Hematopoietic multipotent progenitor cell treated with erythropoietin and hydrocortisone succinate and interleukin-3 and kit ligand, for 6 days (in vitro differentiated cells): ENCODE measurements around the gene AGPAT3.

Experiments
- DNase-seq: peaks from one replicate; pipeline ENCODE4 v3.0.0-alpha.2; 2015

Gene AGPAT3

DNA sequence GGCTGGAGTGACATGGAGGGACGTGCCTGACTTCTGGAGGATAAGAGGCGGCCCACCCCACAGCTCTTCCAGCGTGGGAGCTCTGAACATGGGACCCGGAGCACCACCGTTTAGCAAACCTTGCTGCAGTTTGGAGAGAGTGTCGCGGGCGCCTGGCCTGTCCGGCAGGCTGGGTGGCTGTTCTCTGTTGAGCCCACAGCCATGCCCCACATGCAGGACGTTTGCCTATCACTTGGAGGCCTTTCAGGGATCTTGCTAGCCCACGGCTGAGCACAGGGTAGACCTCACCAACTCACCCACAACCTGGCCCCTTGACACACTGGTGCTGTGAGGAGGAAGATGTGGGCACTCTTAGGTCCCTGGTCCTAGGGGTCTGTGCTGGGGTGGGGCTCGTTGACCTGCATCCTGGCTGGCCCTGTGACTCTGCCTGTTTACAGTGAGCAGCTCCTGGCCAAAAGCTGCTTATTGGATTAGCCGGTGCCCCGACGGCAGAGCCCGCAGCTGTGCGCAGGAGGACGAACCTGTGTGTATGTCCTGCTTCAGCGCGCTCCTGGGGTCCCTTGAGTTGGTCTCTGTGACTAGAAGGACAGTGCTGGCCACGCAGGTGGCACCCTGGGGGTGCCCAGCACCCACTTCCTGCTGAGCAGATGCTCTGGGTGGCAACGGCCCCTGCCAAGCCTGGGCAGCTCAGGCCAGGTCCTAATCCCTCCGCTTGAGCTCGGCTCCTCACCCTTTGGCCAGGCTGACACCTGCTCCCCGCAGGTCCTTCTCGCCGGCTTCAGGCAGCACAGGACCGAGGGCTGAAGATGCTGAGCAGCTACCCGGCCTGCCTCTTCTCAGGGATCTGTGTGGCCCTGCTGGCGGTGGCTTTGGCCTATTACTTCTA lies 74.7 kb downstream of the AGPAT3 start:
- DNase-seq: no peak

DNA sequence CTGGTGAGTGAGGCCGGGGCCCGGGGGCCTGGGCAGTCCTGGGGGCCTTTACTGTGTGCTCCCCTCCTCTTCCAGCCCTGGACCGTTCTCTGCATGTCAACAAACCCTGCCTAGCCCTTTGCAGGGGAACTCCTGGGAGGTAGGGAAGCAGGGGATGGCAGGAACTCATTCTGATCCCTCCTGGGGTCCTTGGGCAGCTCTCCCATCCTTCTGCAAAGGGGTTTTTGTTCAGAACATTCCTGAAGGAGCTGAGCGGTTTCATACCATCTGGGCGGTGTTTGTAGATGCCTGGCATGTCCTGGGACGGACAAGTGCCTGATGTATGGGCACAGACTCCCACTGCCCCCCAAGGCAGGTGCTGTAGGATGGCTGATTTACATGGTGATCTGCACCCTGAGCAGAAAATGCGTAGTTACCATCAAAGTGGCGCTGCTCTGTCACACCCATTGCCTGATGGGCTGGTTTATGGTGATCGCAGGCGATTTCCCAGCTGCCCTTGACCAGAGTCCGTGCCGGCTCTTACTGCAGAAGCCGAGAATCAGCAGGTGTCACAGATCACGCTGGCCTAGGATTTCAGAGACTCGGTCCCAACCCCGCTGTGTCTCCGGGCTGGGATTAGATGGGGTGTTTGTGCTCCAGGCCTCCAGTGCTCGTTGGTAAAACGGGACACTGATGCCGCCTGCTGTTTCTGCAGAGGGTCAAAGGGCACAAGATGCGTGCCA lies 75.5 kb downstream of the AGPAT3 start:
- no peak for DNase-seq

DNA sequence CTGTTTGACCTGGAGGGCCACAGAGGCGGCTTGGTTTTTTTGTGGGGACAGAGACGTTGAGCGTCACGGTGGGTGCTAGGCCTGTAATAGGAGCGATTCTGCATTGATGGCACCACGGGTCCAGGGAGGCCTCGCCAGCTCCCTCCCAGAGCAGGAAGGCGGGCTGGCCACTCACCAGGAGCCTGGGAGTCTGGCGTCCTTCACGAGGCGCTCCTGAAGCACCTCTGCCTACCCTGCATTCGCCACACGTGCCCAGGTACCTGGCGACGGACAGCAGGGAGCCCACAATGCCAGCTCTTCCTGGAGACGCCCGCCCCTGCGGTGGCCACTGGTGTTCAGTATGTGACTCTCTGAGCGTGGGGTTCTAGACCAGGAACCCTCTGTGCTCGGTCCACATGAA lies 77.2 kb downstream of the AGPAT3 start:
- no peak for DNase-seq

DNA sequence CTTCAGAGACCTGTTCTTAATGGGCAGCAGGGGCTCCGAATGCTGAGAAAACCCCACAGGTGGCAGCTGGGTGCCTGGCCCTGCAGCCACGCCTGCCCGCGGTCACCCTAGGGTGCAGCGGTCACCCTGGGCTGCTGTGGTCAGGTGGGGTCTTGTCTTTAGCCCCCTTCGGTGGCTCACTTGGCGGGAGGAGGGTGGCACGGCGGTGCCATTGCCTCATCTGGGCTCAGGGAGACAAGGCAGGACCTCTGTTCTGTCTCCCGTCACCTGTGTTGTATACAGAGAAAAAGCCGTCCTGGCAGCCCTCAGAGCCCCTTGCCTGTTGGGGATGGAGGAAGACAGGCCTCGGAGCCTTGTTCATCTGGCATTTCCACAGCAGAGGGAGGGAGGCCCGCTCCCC lies 77.6 kb downstream of the AGPAT3 start:
- no peak for DNase-seq

DNA sequence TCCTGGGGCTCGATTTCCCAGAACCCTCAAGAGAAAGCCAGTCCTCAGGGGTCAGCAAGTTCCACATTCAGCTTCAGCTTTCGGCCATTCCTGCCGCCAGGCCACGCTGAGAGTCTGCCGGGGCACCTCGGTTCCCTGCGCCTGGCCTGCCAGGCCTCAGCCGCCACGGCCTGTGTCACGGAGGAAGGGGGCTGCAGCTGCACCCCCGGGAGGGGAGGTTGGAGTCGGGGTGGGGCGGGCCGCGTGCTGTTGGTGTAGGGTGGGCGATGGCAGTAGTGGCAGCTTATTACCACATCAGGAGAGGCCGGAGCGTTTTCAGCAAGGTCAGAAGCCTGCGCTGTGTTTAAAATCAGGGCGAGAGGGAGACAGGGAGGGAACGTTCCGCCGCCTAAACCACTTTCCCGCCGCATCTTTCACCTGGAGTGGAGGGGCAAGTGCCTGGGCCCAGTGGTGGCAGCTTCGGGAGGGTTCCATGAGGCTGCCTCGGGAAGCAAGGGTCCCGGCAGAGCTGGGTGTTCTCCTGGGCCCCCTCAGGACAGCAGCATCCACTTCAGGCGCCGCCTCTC lies 78.6 kb downstream of the AGPAT3 start:
- DNase-seq: no peak

DNA sequence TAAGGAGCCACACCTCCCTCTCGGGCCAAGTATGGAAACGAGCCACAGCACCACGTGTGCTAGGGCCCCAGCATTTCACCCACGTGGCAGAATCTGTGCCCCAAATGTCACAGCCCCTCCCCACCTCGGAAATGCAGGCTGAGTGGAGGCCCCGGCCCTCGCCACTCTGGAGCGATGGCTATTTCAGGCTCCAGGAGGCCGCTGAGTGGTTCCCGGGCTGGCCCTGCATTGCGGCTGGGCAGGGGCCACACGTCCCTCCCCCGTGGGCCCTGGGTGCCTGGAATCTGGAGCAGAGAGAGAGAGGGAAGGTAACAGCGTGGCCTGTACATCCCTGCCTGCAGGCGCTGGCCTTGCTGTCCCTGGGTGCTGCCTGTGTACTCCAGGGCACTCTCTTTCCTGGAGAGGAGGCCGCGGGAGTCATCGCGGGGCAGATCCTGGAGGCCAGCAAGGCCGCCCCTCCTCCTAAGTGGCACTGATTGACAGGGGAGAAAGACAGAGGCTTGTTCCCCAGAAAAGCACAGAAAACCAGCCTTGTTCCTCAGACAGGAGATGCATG lies 79.1 kb downstream of the AGPAT3 start:
- no peak for DNase-seq

DNA sequence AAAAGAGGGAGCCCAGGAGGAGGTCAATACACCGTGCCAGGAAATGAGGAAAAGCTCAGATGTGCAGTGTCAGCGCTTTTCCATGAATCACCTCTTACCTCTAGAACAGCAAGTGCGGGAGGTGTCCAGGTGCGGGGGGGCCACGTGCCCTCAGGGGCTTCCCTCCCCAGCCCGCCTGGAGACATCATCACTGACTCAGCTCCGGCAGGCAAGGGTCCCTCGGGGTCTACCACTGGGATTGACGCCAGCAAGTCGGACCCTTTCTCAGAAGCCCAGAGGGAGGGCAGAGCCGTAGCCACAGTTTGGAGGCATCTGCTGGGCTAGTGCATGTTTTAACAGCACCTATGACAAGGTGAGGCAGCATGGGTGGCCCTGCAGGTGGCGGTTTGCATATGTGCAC lies 79.7 kb downstream of the AGPAT3 start:
- DNase-seq: no peak

DNA sequence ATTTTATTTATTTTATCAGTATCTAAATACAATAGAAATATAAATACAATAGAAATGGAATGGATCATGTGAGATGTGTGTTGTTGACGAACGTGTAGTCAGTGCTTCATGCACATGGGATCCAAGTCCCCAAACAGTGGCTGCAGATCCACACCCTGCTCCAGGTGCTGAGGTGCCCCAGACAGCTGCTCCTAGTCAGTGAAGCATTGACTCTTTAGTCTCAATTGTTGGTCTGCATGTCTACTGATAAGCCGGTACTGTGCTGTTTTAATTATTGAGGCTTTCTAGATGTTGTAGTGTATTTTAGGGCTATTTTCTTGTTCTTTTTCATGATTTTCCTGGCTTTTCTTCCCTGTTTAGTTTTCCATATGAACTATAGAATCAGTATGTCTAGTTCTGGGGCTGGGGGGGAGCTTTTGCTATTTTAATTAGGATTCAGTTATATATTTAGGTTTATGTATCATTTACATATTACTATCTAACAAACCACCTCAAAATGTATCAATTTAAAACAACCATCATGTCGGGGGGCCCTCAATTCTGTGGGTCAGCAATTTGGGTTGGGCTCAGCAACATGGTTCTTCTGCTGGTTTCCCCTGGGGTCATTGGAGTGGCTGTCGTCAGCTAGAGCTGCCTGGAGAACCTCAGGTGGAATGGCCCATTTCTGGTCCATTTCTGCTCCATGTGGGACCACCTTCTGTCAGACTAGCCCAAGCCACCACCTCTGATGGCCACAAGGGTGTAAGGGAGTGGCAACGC lies 83.9 kb downstream of the AGPAT3 start:
- peak; percentile 23 for DNase-seq

DNA sequence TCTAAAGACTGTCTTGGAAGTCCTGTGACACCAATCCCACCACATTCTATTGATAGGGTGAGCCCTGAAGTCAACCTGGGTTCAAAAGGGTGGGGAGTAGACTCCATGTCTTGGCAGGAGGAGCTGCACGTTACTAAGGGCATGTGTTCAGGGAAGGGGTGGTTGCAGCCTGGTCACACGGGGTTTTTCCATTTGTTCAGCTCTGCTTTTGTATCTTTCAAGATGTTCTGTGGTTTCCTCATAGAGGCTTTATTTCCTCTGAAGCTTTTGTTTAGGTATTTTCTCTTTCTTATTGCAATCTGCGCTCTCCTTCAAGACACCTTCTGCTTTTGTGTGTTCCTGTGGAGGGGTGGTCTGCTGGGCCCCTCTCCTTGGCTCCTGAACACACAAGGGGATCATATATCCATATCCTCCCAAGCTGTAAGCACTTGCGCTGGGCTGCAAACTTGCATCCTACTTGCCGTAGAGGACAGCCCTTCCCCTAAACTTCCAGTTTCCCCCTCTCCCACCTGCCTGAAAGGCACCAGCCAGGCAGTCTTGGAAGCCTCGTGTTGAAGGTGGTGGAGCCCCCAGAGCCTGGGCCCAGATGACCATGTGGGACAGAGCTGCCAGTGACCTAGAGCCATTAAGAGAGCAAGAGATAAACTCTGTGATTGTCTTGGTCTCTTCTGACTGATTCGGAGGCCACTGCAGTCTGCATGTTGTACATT lies 84.6 kb downstream of the AGPAT3 start:
- no peak for DNase-seq

DNA sequence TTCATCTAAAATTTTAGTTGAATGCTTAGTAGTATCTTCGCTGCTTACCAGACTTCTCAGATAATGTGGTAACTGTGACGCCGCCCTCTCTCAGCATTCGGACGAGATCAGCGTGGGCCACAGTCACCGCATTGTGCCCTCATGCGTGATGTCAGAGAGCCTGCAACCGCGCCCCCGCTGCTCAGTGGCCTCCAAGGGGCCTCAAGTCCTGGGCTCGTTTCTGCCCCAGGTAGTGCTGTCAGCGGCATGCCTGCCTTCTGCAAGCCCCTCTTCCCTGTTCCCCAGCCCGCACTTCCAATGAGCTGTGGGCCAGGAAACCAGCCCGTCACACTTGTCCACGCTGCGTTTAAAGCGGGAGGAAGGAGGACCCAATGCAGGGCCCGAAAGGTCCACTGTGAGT lies 85.5 kb downstream of the AGPAT3 start:
- no peak for DNase-seq

DNA sequence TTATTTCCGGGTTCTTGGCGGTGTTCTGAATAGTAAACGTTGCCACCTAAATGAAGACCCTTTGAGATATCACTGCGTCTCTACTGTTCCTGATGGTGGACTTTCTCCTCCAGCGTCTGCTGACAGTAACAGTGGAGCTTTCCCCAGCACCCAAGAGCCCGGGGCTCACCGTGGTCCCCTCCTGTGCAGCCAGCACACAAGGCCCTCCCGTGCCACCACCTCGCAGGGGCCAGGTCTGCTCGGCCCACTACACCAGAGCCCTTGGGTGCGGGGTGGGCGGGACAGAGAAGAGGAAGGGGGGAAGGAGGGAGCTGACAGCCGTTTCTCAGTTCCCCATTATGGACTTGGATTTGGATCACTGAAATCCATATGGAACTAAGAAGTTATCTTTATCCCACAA lies 85.9 kb downstream of the AGPAT3 start:
- DNase-seq: no peak

DNA sequence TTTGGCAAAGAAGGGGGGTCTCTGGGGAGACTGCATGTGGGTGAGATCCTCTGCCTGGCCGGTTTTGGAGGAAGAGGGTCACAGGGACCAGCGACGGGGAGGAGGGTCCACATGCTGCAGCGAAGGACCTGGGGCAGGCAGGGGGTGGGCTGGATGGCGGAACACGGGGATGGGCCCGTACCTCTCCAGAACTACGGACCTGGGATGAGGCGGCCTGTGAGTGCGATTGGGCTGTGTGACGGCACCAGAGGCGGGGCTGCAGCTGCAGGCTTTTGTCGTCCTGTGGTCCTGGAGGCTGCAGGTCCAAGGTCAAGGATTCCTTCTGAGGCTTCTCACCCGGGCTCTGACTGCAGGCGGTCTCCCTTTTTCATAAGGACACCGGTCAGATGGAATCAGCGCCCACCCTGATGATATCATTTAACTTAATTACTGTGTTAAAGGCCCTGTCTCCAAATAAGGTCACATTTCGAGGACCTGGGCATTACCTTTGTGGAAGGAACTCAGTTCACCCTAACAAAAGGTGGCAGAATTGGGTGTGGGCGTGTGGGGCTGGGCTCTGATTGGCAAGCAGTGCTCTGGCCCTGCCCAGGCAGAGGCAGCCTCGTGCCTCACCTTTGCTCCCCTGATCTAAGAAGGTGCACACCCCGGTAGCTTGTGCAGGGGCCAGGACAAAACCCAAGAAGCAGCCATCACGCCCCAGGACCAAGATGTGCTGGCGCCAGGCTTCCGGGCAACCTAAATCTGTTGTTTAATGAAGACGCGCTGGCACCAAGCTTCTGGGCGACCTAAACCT lies 87.1 kb downstream of the AGPAT3 start:
- DNase-seq: no peak

DNA sequence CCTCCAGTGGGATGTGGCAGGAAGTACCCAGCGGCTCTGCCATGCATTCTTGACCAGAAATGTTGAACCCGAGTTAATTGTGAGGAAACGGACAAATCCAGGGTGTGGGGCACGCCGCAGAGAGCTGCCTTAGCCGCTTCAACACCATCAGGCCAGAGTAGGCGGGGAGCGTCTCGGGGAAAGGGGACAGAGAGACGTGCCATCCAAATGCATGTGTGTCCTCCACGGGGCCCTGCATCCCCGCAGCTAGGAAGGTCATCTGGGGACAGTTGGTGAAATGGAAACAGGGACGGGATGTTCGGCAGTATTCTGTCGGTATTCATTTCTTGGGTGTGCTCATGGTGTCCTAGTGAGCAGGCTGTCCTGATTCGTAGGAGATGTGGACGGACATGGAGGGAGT lies 88.0 kb downstream of the AGPAT3 start:
- DNase-seq: no peak

DNA sequence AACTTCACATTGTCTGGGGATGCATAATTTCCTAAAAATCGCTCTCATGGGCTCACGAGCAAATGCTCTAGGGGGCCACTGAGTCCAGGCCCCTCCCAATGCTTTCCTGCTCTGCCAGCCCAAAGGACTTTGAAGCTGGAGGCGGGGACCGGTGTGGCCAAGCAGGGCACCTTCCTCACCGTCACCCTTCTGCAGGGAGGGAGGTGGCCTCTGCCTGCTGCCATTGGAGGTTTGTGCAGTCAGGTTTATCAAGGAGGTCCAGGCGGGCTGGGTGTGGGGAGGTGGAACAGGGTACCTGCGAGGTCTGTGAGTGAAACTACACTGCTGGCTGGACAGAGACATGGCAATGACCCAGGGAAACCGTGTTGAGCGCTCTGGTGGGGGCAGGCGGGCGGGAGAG lies 89.0 kb downstream of the AGPAT3 start:
- DNase-seq: no peak

DNA sequence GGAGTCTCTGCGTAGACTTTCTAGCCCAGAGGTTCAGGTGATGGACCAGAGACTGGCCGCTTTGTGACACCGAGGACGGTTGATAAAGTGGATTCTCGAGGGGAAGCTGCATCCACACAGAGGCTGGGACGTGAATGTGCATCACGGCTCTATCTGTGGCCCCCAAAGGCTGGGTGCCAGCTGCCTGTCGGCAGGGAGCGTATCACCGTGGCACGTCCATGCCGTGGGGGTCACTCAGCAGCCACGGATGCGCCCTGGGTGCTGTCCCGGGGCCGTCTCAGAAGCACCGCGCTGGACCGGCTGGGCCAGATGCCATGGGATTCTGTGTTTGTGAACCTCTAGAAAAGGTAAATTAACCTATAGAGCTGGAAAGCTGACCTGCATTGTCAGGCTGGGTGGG lies 89.9 kb downstream of the AGPAT3 start:
- DNase-seq: no peak

DNA sequence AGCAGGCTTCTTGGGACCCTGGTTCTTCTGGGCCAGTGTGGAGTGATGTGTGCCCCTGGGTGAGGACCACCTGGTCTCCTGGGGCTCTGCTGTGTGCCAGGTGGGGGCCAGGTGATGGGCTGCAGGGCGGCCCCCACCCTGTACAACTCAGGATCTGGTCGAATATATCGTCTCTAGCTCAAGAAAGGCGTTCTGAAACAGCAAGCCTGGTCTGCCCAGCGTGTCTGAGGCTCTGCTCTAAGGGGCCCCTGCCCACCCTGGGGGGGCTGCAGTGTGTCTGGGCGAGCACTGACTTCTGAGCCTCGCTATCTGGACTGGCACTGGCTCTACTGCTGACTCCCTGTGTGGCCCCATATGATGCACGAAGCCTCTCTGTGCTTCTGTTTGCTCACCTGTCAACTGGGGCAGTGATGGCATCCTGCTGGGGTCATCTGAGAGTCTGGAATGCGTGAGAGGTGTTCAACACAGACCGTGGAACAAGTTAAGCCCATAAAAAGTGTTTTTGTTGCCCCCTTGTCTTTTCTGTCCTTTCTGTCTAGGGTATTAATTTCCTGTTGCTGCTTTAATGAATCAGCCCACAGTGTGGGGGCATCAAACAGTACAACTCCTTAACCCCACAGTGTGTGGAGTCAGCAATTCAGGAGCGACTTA lies 91.1 kb downstream of the AGPAT3 start:
- DNase-seq: no peak

DNA sequence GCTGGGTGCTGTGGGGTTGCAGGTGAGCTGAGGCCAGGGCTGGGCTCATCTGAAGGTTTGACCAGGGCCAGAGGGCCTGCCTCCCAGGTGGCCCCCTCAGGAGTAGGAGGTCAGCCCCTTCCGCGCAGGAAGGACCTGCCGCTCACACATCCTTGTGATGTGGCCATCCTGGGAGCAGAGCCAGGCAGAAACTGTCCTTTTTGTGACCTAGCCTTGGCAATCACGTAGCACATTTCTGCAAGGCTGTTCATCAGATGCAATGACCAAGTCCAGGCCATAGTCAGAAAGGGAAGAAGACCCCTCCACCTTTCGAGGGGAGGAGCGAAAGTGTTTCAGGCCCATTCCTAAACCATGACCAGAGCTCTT lies 91.6 kb downstream of the AGPAT3 start:
- no peak for DNase-seq

DNA sequence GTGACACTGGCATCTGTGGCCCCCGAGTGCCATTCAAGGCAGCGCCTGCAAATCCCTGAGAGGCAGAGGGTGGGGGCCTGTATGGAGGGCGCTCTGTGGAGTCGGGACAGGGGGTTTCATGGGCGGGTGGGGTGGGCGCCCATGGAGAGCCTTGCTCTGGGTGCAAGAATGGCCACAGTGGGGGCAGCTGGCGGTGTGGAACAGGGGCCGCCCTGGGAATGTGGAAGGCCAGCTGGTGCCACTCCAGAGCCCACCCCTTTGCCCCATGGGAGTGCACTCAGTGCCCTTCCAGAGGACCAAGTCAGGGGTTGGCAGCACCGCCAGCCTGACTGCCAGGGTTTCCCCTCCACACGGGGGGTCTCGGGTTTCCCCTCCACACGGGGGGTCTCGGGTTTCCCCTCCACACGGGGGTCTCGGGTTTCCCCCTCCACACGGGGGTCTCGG lies 92.1 kb downstream of the AGPAT3 start:
- DNase-seq: no peak

DNA sequence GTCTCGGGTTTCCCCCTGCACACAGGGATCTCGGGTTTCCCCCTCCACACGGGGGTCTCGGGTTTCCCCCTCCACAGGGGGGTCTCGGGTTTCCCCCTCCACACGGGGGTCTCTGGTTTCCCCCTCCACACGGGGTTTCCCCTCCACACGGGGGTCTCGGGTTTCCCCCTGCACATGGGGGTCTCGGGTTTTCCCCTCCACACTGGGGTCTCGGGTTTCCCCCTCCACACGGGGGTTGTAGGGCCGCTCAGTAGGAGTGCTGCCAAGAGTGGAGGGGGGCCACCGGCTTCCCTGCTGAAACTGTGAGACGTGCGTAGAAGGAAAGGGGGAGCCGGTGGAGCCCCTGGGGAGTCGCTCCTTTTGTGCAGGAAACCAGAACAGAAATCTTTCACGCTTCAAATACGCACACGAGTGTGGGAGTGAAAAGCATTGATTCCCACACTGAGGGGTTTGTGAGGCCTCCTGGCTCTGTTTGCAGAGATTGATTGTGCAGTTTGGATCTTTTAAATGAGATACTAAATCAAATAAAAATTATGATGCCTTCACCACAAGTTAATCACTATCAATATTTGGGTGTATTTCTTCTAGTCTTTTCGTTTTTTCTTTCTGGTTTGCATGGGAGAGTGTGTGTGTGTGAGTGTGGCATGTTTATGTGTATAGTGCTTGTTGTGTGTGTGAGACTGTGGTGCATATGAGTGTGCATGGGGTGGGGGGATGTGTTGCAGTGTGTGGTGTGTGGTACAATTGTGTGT lies 92.8 kb downstream of the AGPAT3 start:
- DNase-seq: no peak
